ENCODE data around the gene C6orf89.

Gene C6orf89

DNA sequence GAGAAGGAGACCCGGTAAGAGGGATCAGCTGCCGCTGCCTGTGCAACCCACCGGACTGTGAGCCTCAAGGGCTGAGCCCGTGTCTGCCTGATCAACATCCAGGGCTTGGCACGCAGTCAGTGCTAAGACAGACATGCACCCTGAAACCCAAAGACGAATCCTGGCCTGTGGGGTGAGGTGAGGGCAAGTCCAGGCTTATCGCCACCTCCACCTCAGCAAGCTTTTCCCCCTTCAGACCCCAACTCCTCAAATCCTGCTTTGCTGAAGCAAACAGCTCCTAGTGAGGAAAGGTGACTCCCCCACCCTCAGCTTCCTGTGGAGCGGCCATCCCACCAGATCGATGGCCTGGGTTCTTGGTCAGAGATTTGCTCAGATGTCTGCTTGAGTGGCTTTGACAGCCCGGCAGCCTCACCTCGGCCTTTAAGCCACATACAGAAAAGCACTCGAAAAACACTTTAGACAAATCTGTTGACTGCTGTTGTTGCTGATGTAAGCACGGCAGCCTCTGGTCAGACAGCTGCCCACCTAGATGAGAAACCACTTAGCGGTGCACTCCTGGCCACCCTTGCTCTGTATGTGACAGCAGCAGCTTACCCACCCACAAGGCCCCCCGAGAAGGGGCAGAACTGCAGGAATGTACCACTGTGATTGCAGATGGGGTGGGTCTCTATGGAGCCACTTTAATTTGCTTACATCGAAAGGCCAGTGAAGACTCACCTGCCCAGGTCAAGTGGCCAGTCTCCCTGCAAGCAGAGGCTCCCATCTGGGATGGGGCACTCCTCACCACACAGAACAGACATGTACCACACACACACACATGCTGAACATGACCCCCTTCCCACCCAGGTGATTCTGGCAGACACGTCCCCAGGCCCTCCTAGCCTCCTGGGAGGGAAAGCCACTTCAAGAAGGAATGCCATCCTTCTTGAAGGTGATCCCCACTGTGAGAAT lies 85.4 kb downstream of the C6orf89 start:
- no peak for DNase-seq

DNA sequence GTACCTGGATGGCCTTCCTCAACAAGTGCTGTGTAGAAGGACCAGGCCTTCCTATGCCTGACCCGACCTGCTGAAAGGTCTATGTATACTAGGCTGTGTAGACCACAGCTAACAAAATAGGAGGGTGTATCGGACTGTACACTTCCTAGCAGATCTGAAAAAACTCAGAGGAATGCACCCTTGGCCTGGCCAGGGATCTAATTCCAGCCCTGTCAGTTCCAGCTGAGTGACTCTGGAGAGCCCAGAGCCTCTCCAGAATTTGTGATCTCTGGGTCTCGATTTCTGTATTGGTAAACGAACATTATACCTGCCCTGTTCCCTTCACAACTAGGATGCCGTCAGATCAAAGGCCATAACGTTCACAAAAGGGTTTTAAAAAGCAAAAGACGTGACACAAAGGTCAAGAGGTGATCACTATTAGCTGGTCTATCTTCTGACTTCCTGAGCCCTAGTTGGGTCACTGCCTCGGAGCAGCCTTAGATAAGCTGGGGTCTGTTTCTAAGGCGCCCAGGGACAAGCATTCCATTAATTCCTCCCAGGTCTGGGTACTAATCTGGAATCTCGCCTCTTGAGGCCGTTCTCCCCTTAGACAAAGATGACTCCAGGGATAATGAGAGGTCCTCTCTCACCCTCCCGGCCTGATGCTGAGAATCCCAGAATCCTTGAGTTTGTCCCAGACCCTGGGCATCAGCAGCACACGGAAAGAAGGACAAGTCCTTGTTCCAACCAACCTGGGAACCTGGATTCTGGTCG lies 86.3 kb downstream of the C6orf89 start:
- no peak for DNase-seq

GRCh38 chr6:36973190-36973589 lies 87.4 kb downstream of the C6orf89 start:
- DNase-seq = no peak

DNA sequence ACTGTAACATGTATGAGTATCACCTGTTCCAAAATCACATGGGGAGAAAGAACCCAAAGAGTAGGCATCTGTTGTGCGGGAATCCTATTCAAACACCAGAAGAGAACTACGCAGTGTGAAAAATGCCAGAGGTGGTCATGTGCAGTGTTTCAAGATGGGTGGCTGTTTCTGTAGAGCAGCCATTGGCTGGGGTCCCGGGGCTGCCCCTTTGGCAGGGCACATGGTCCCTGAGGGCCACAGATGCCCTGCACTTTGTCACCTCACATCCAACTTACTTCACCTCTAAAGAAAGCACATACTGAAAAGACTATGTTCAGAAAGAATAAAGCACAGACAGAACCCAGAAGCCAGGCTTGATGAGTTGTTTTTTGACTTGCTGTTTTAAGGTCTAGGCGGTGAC lies 87.9 kb downstream of the C6orf89 start:
- DNase-seq = no peak

GRCh38 chr6:36975231-36976006 lies 89.7 kb downstream of the C6orf89 start:
- DNase-seq = no peak

DNA sequence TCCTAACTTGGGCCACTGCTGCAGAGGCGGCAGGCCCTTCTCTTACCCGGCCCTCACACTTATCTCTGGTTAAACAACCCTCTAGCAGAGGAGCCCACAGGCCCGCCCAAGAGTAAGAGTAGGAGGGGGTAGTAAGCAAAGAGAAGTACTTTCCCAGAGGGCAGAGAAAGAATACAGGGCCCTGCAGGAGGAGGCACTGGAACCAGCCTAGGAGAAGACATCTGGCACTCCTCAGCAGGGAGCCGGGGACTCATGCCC lies 90.2 kb downstream of the C6orf89 start:
- no peak for DNase-seq

- DNase-seq = no peak
Observed at GRCh38 chr6:36976509-36976908, 90.8 kb downstream of the C6orf89 start.

DNA sequence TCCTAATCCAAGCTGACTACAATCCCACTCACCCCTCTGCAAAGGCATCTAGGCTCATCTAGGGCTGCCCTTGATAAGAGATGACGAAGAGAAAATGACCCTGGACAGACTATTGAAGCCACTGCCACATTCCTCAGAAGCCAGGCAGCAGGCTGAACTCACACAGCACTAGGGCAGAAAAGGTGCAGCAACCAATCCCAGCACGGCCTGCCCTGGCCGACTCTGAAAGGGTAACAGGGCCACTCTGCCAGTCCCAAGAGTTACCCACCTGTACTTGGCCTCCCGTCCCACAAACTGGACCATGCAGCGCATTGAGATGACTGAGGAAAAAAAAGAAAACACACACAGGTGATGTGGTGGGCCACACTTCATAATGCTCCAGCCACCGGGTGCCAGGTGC lies 91.2 kb downstream of the C6orf89 start:
- no peak for DNase-seq

- DNase-seq = no peak
Observed at GRCh38 chr6:36977470-36977941, 91.8 kb downstream of the C6orf89 start.

All from COR-L47 (cell line).